ENCODE data around the gene NUPR1. TPM values are rescaled to one million over a fixed set of nuclear protein-coding genes. Genes with fewer than 3 reads are reported as not detected.

The NUPR1 gene
- total RNA-seq: not detected

- no peak for DNase-seq
- ChIA-PET CTCF (interaction anchor here (1.1 kb wide), 1 partner anchor 262 kb away, joined by 3 read pairs; no protein-coding TSS in a partner anchor), POLR2A (no interaction called here)
- H3K36me3 Mint-ChIP-seq (ENCODE audit: low read depth): no peaks in the 10 kb centered on the region
- H3K9me3 Mint-ChIP-seq: no peaks in the 10 kb centered on the region
- H3K4me1 Mint-ChIP-seq: peaks cover 17% of the 10 kb centered on the region
- no peak within 1 kb of the TSS for H3K4me3 Mint-ChIP-seq
- H3K27me3 Mint-ChIP-seq: no peaks in the 10 kb centered on the region
- no peak within 1 kb of the TSS for H3K27ac Mint-ChIP-seq
Observed at GRCh38 chr16:28538733-28539596, at the start of gene NUPR1. Gene NUPR1, minus strand, starts transcription at chr16:28538974. Its CDS starts 67 bp downstream, at chr16:28538907.

GRCh38 chr16:28587386-28587785 is 48.6 kb upstream of the NUPR1 start:
- H3K4me3 Mint-ChIP-seq: no peak overlapping the region
- ChIA-PET CTCF (no interaction called here), POLR2A (no interaction called here)
- no peaks in the 10 kb centered on the region for H3K4me1 Mint-ChIP-seq
- peaks cover 33% of the 10 kb centered on the region for H3K36me3 Mint-ChIP-seq (ENCODE audit: low read depth)
- no peak overlapping the region for H3K27ac Mint-ChIP-seq
- H3K9me3 Mint-ChIP-seq: no peaks in the 10 kb centered on the region
- no peak for DNase-seq
- no peaks in the 10 kb centered on the region for H3K27me3 Mint-ChIP-seq

- no peaks in the 10 kb centered on the region for H3K27me3 Mint-ChIP-seq
- no peak for DNase-seq
- H3K9me3 Mint-ChIP-seq: no peaks in the 10 kb centered on the region
- H3K27ac Mint-ChIP-seq: no peak overlapping the region
- H3K4me3 Mint-ChIP-seq: no peak overlapping the region
- H3K4me1 Mint-ChIP-seq: no peaks in the 10 kb centered on the region
- ChIA-PET CTCF (interaction anchor here (0.7 kb wide), 1 partner anchor 29 kb away, joined by 3 read pairs; no protein-coding TSS in a partner anchor), POLR2A (no interaction called here)
- H3K36me3 Mint-ChIP-seq (ENCODE audit: low read depth): peaks cover 34% of the 10 kb centered on the region
Observed at GRCh38 chr16:28586466-28586865, 47.7 kb upstream of the NUPR1 start.

- H3K27ac Mint-ChIP-seq: no peak overlapping the region
- H3K36me3 Mint-ChIP-seq (ENCODE audit: low read depth): peaks cover 29% of the 10 kb centered on the region
- DNase-seq: no peak
- CTCF ChIA-PET: no interaction called here
- no peak overlapping the region for H3K4me3 Mint-ChIP-seq
- POLR2A ChIA-PET: no interaction called here
- H3K9me3 Mint-ChIP-seq: no peaks in the 10 kb centered on the region
- no peaks in the 10 kb centered on the region for H3K4me1 Mint-ChIP-seq
- H3K27me3 Mint-ChIP-seq: no peaks in the 10 kb centered on the region
Observed at GRCh38 chr16:28585674-28586073, 46.9 kb upstream of the NUPR1 start.

- no peaks in the 10 kb centered on the region for H3K4me1 Mint-ChIP-seq
- ChIA-PET POLR2A (interaction anchor here (1.0 kb wide), 1 partner anchor 477 kb away, joined by 3 read pairs; no protein-coding TSS in a partner anchor), CTCF (no interaction called here)
- H3K4me3 Mint-ChIP-seq: no peak overlapping the region
- DNase-seq: no peak
- H3K27me3 Mint-ChIP-seq: no peaks in the 10 kb centered on the region
- no peak overlapping the region for H3K27ac Mint-ChIP-seq
- no peaks in the 10 kb centered on the region for H3K9me3 Mint-ChIP-seq
- H3K36me3 Mint-ChIP-seq (ENCODE audit: low read depth): peaks cover 24% of the 10 kb centered on the region
Observed at GRCh38 chr16:28580726-28581315, 42.0 kb upstream of the NUPR1 start.

- no peaks in the 10 kb centered on the region for H3K36me3 Mint-ChIP-seq (ENCODE audit: low read depth)
- ChIA-PET POLR2A (no interaction called here), CTCF (interaction anchor here (1.4 kb wide), 1 partner anchor 20 kb away, joined by 3 read pairs; no protein-coding TSS in a partner anchor)
- H3K4me1 Mint-ChIP-seq: no peaks in the 10 kb centered on the region
- no peak overlapping the region for H3K27ac Mint-ChIP-seq
- H3K9me3 Mint-ChIP-seq: no peaks in the 10 kb centered on the region
- no peak for DNase-seq
- H3K4me3 Mint-ChIP-seq: no peak overlapping the region
- no peaks in the 10 kb centered on the region for H3K27me3 Mint-ChIP-seq
Observed at GRCh38 chr16:28575446-28576109, 36.8 kb upstream of the NUPR1 start.

GRCh38 chr16:28574925-28575324 is 36.2 kb upstream of the NUPR1 start:
- Mint-ChIP-seq H3K27ac (no peak overlapping the region), H3K4me3 (no peak overlapping the region), H3K4me1 (no peaks in the 10 kb centered on the region), H3K9me3 (no peaks in the 10 kb centered on the region), H3K36me3 (ENCODE audit: low read depth) (no peaks in the 10 kb centered on the region), H3K27me3 (no peaks in the 10 kb centered on the region)
- DNase-seq: no peak
- ChIA-PET CTCF (interaction anchor here (0.5 to 1.4 kb wide), 2 partner anchors 20 to 85 kb away, joined by 3 read pairs; no protein-coding TSS in a partner anchor), POLR2A (no interaction called here)

GRCh38 chr16:28573738-28574718 is 35.3 kb upstream of the NUPR1 start:
- Mint-ChIP-seq H3K4me1 (no peaks in the 10 kb centered on the region), H3K27me3 (no peaks in the 10 kb centered on the region), H3K27ac (no peak overlapping the region), H3K9me3 (no peaks in the 10 kb centered on the region), H3K4me3 (no peak overlapping the region), H3K36me3 (ENCODE audit: low read depth) (no peaks in the 10 kb centered on the region)
- ChIA-PET POLR2A (no interaction called here), CTCF (interaction anchor here (0.5 to 1.4 kb wide), 2 partner anchors 19 to 84 kb away, joined by 3 read pairs; no protein-coding TSS in a partner anchor)
- no peak for DNase-seq

- ChIA-PET POLR2A (no interaction called here), CTCF (no interaction called here)
- DNase-seq: no peak
- Mint-ChIP-seq H3K36me3 (ENCODE audit: low read depth) (no peaks in the 10 kb centered on the region), H3K9me3 (no peaks in the 10 kb centered on the region), H3K4me3 (no peak overlapping the region), H3K4me1 (no peaks in the 10 kb centered on the region), H3K27ac (no peak overlapping the region), H3K27me3 (no peaks in the 10 kb centered on the region)
Observed at GRCh38 chr16:28572696-28573510, 34.1 kb upstream of the NUPR1 start.

- POLR2A ChIA-PET: no interaction called here
- Mint-ChIP-seq H3K27ac (no peak overlapping the region), H3K4me1 (no peaks in the 10 kb centered on the region), H3K4me3 (no peak overlapping the region), H3K27me3 (no peaks in the 10 kb centered on the region), H3K9me3 (peaks cover 11% of the 10 kb centered on the region), H3K36me3 (ENCODE audit: low read depth) (peaks cover 20% of the 10 kb centered on the region)
- CTCF ChIA-PET: no interaction called here
- DNase-seq: no peak
Observed at GRCh38 chr16:28569968-28570752, 31.4 kb upstream of the NUPR1 start.

GRCh38 chr16:28569021-28569420 is 30.2 kb upstream of the NUPR1 start:
- H3K4me1 Mint-ChIP-seq: no peaks in the 10 kb centered on the region
- H3K27me3 Mint-ChIP-seq: no peaks in the 10 kb centered on the region
- no peak overlapping the region for H3K27ac Mint-ChIP-seq
- ChIA-PET POLR2A (interaction anchor here (1.0 kb wide), 1 partner anchor 75 kb away, joined by 3 read pairs; no protein-coding TSS in a partner anchor), CTCF (no interaction called here)
- H3K9me3 Mint-ChIP-seq: peaks cover 11% of the 10 kb centered on the region
- peaks cover 22% of the 10 kb centered on the region for H3K36me3 Mint-ChIP-seq (ENCODE audit: low read depth)
- DNase-seq: no peak
- H3K4me3 Mint-ChIP-seq: no peak overlapping the region
